ENCODE results near the gene CAV1. TPM values are rescaled to one million over a fixed set of nuclear protein-coding genes. Genes with fewer than 3 reads are reported as not detected.

Gene CAV1
- total RNA-seq, 2 donors from 2014 or later: 1.2 TPM; not detected in 1

- H3K4me1 Mint-ChIP-seq: peaks cover 13% of the 10 kb centered on the region
- H3K27ac Mint-ChIP-seq: no peak overlapping the region
- ATAC-seq (replicated peaks): no peak
- H3K27me3 Mint-ChIP-seq: peaks cover 32% of the 10 kb centered on the region
- H3K36me3 Mint-ChIP-seq (ENCODE audit: low read depth): no peaks in the 10 kb centered on the region
- no peak overlapping the region for H3K4me3 Mint-ChIP-seq
- no peaks in the 10 kb centered on the region for H3K9me3 Mint-ChIP-seq
Observed at GRCh38 chr7:116516324-116516723, 8.5 kb upstream of the CAV1 start.

GRCh38 chr7:116517626-116518025 lies 7.2 kb upstream of the CAV1 start:
- ATAC-seq (replicated peaks): no peak
- peaks cover 40% of the 10 kb centered on the region for H3K27me3 Mint-ChIP-seq

GRCh38 chr7:116518961-116519360 lies 5.9 kb upstream of the CAV1 start:
- H3K9me3 Mint-ChIP-seq: no peaks in the 10 kb centered on the region
- H3K27me3 Mint-ChIP-seq: peaks cover 44% of the 10 kb centered on the region
- no peak for ATAC-seq (replicated peaks)
- no peaks in the 10 kb centered on the region for H3K4me1 Mint-ChIP-seq
- no peaks in the 10 kb centered on the region for H3K36me3 Mint-ChIP-seq (ENCODE audit: low read depth)
- no peak overlapping the region for H3K27ac Mint-ChIP-seq
- H3K4me3 Mint-ChIP-seq: no peak overlapping the region

More at GRCh38 chr7:116517626-116518025, 7.2 kb upstream of the CAV1 start:
- Mint-ChIP-seq H3K9me3 (no peaks in the 10 kb centered on the region), H3K27ac (no peak overlapping the region), H3K4me3 (no peak overlapping the region), H3K4me1 (peaks cover 4% of the 10 kb centered on the region), H3K36me3 (ENCODE audit: low read depth) (no peaks in the 10 kb centered on the region)

GRCh38 chr7:116521046-116521664 lies 3.7 kb upstream of the CAV1 start:
- H3K9me3 Mint-ChIP-seq: no peaks in the 10 kb centered on the region
- peaks cover 5% of the 10 kb centered on the region for H3K36me3 Mint-ChIP-seq (ENCODE audit: low read depth)
- no peak for ATAC-seq (replicated peaks)
- no peak overlapping the region for H3K4me3 Mint-ChIP-seq
- H3K4me1 Mint-ChIP-seq: no peaks in the 10 kb centered on the region
- peaks cover 50% of the 10 kb centered on the region for H3K27me3 Mint-ChIP-seq
- H3K27ac Mint-ChIP-seq: no peak overlapping the region

GRCh38 chr7:116522247-116522646 lies 2.6 kb upstream of the CAV1 start:
- no peak for ATAC-seq (replicated peaks)
- Mint-ChIP-seq H3K4me1 (peaks cover 5% of the 10 kb centered on the region), H3K4me3 (no peak overlapping the region), H3K36me3 (ENCODE audit: low read depth) (peaks cover 5% of the 10 kb centered on the region), H3K27me3 (peaks cover 59% of the 10 kb centered on the region), H3K9me3 (no peaks in the 10 kb centered on the region), H3K27ac (no peak overlapping the region)

GRCh38 chr7:116524221-116524608 lies 621 bp upstream of the CAV1 start:
- Mint-ChIP-seq H3K27ac (no peak overlapping the region), H3K27me3 (peaks cover 69% of the 10 kb centered on the region), H3K36me3 (ENCODE audit: low read depth) (peaks cover 5% of the 10 kb centered on the region), H3K4me1 (peaks cover 5% of the 10 kb centered on the region), H3K9me3 (no peaks in the 10 kb centered on the region), H3K4me3 (peak overlapping the region; percentile 86)
- ATAC-seq (replicated peaks): no peak

- H3K4me3 Mint-ChIP-seq: peak overlapping the region; percentile 86
- H3K27me3 Mint-ChIP-seq: peaks cover 62% of the 10 kb centered on the region
- peaks cover 5% of the 10 kb centered on the region for H3K4me1 Mint-ChIP-seq
- peak overlapping the region; percentile 41 for H3K27ac Mint-ChIP-seq
- H3K9me3 Mint-ChIP-seq: no peaks in the 10 kb centered on the region
- ATAC-seq (replicated peaks): peak; percentile 66
- peaks cover 5% of the 10 kb centered on the region for H3K36me3 Mint-ChIP-seq (ENCODE audit: low read depth)
Observed at GRCh38 chr7:116525298-116525912, 569 bp downstream of the CAV1 start.

- Mint-ChIP-seq H3K4me1 (peaks cover 5% of the 10 kb centered on the region), H3K27me3 (peaks cover 62% of the 10 kb centered on the region), H3K4me3 (peak overlapping the region; percentile 86), H3K36me3 (ENCODE audit: low read depth) (peaks cover 5% of the 10 kb centered on the region), H3K27ac (peak overlapping the region; percentile 41), H3K9me3 (no peaks in the 10 kb centered on the region)
- peak; percentile 89 for ATAC-seq (replicated peaks)
Observed at GRCh38 chr7:116525913-116526861, 1.4 kb downstream of the CAV1 start.

GRCh38 chr7:116526897-116527296 lies 2.1 kb downstream of the CAV1 start:
- no peak overlapping the region for H3K27ac Mint-ChIP-seq
- H3K36me3 Mint-ChIP-seq (ENCODE audit: low read depth): peaks cover 5% of the 10 kb centered on the region
- H3K4me1 Mint-ChIP-seq: peaks cover 5% of the 10 kb centered on the region
- ATAC-seq (replicated peaks): no peak
- H3K9me3 Mint-ChIP-seq: no peaks in the 10 kb centered on the region
- peak overlapping the region; percentile 86 for H3K4me3 Mint-ChIP-seq
- H3K27me3 Mint-ChIP-seq: peaks cover 57% of the 10 kb centered on the region

GRCh38 chr7:116527521-116527920 lies 2.7 kb downstream of the CAV1 start:
- ATAC-seq (replicated peaks): no peak
- peaks cover 5% of the 10 kb centered on the region for H3K36me3 Mint-ChIP-seq (ENCODE audit: low read depth)
- H3K27me3 Mint-ChIP-seq: peaks cover 54% of the 10 kb centered on the region
- peaks cover 5% of the 10 kb centered on the region for H3K4me1 Mint-ChIP-seq
- H3K4me3 Mint-ChIP-seq: no peak overlapping the region
- no peak overlapping the region for H3K27ac Mint-ChIP-seq
- H3K9me3 Mint-ChIP-seq: no peaks in the 10 kb centered on the region

GRCh38 chr7:116528008-116528789 lies 3.4 kb downstream of the CAV1 start:
- ATAC-seq (replicated peaks): no peak
- Mint-ChIP-seq H3K9me3 (no peaks in the 10 kb centered on the region), H3K27ac (no peak overlapping the region), H3K27me3 (peaks cover 52% of the 10 kb centered on the region), H3K4me3 (no peak overlapping the region), H3K36me3 (ENCODE audit: low read depth) (peaks cover 5% of the 10 kb centered on the region), H3K4me1 (peaks cover 5% of the 10 kb centered on the region)

GRCh38 chr7:116529250-116529649 lies 4.4 kb downstream of the CAV1 start:
- ATAC-seq (replicated peaks): no peak
- Mint-ChIP-seq H3K9me3 (no peaks in the 10 kb centered on the region), H3K4me3 (no peak overlapping the region), H3K4me1 (peaks cover 5% of the 10 kb centered on the region), H3K36me3 (ENCODE audit: low read depth) (peaks cover 5% of the 10 kb centered on the region), H3K27me3 (peaks cover 41% of the 10 kb centered on the region), H3K27ac (no peak overlapping the region)

GRCh38 chr7:116530107-116530820 lies 5.4 kb downstream of the CAV1 start:
- Mint-ChIP-seq H3K4me1 (peaks cover 5% of the 10 kb centered on the region), H3K9me3 (no peaks in the 10 kb centered on the region), H3K27me3 (peaks cover 34% of the 10 kb centered on the region), H3K27ac (no peak overlapping the region), H3K36me3 (ENCODE audit: low read depth) (no peaks in the 10 kb centered on the region), H3K4me3 (no peak overlapping the region)
- no peak for ATAC-seq (replicated peaks)

Measured in activated T-helper 17 cell treated with anti-CD3 and anti-CD28 coated beads, Interleukin-2, amount 50 U/mL, for 72 hours (primary cell).